IPS DF 4.7 (cell line): ENCODE measurements around the gene HOPX.
A peak's percentile ranks its signal among the peaks of the same experiment; 100 is the strongest.
"Not testable (repeated sequence)": the region's sequence is repeated elsewhere in the genome, so short reads cannot be mapped to it uniquely, and the experiment has no call there.

ENCODE experiments used
- DNase-seq: peaks from one replicate; pipeline ENCODE4 v3.0.0-alpha.2; 2013; ENCODE audit warnings: low spot score; ENCODE audit errors: extremely low read depth

HOPX gene

GRCh38 chr4:56627375-56627774 is 53.7 kb downstream of the HOPX start:
- no peak for DNase-seq

GRCh38 chr4:56626963-56627362 is 54.1 kb downstream of the HOPX start:
- no peak for DNase-seq

- no peak for DNase-seq
These were observed 54.7 kb downstream of the HOPX start for GRCh38 chr4:56626420-56626819.

GRCh38 chr4:56622176-56622575 is 58.9 kb downstream of the HOPX start:
- no peak for DNase-seq

DNA sequence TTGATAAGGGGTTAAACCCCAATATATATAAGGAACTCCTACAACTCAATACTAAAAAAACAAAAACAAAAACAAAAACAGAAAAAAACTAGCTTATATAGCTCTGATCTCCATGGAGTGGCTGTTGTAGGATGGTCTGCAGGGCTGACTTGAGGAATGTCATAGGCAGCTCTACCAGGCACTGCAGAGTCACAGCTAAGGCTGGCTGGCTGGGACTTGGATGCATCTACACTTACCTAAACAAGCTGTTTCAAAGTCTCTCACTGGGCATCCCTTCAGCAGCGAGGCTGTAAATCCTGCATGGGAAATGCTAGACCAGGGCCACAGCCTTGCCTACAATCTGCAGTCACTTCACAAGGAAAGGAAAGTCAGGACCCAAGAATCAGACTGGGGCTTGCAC is 61.3 kb downstream of the HOPX start:
- DNase-seq = no peak

DNA sequence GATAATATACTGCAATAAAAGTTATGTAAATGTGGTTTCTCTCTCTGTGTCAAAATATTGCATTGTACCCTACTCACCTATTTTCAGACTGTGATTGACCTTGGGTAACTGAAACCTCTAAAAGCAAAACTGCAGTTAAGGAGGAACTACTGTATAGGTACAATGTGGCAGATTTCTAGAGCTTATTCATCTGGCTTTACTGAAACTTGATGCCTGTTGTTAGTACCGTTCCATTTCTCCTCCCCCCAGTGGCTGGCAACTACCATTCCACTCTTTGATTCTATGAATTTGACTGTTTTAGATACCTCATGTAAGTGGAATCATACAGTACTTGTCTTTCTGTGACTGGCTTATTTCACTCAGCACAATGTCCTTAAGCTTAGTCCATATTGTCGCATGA is 61.9 kb downstream of the HOPX start:
- DNase-seq = no peak

DNA sequence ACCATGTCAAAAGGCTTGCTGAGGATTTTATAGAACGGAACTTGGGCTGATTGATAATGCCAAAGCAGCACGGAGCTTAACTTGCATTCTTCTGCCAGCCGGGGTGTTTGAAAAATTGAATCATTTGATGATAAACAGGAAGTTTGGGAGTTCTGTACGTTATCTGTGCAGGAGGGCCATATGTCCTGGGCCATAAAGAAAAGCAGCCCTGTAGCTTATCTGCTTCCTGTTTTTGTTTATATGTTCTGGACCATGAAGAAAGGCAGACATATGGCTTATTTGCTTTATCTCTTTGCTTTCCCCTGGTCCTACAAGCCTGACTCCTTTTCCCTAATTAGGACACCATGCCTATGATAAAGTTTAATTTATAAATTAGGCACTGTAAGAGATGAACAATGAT is 62.4 kb downstream of the HOPX start:
- no peak for DNase-seq

DNA sequence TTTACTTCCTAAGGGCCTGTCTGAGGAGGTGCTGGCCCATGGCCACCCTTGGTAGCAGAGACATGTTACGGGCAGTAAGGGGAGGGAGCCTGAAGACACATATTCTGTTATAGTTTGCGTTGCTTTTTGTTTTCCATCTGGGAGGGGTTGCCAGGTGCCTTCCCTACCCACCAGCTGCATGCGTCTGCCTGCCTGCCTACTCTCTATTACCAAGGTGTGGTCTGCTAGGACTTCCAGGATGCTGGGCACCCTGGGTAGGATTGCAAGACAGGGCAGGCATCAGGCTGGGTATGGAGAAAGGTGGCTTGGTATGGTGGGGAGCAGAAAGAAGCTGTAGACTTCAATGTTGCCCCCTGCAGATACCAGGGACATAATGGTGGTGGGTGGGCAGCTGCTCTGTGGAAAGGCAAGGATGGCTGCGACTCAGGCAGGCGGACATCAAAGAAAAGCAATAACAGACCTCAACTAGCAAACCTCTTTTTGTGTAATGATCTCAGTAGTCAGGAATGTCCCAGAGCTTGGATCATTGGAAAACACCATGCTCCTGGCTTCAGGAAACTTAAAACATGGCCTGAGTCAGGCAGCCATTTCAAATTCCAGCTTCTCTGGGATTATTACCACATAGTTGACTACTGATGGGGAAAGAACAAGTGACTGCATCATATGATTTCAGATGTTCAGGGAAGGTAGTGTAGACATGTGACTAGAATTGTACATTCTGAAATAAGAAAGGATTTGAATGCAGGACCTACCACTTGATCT is 67.8 kb downstream of the HOPX start:
- DNase-seq = no peak

DNA sequence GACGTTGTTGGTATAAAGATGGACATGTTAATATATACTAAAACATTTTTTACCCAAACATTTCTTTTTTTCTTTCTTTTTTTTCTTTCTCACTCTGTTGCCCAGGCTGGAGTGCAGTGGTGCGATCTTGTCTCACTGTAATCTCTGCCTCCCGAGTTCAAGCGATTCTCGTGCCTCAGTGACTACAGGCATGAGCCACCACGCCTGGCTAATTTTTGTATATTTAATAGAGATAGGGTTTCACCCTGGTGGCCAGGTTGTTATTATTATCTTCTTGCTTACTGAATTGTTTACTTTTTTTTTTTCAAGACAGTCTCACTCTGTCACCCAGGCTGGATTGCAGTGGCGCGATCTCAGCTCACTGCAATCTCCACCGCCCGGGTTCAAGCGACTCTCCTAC is 68.8 kb downstream of the HOPX start:
- no peak for DNase-seq

DNA sequence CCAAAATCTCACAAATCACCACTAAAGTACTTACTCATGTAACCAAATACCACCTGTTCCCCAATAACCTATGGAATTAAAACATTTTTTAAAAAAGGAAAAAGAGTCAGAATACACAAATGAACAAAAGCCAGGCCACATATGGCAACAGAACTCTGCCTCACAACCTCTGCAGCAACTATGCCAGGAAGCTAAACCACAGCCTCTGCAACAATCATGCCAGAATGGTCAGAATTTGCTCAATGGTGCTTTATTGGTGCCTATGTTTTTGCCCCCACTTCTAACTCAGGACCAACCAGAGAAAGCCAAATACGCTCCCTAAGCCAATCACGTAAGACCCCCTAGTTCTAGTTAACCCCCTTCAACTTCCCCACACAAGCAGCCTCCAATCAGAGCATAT is 69.6 kb downstream of the HOPX start:
- no peak for DNase-seq

DNA sequence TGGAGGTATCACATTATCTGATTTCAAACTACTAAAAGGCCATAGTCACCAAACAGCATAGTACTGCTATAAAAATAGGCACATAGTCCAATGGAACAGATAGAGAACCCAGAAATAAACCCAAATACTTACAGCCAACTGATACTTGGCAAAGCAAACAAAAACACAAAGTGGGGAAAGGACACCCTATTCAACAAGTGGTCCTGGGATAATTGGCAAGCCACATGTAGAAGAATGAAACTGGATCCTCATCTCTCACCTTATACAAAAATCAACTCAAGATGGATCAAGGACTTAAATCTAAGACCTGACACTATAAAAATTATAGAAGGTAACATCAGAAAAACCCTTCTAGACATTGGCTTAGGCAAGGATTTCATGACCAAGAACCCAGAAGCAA is 70.9 kb downstream of the HOPX start:
- not testable (repeated sequence) for DNase-seq

- DNase-seq = no peak
These were observed 73.2 kb downstream of the HOPX start for GRCh38 chr4:56607926-56608325.

GRCh38 chr4:56606385-56606784 is 74.7 kb downstream of the HOPX start:
- no peak for DNase-seq

DNA sequence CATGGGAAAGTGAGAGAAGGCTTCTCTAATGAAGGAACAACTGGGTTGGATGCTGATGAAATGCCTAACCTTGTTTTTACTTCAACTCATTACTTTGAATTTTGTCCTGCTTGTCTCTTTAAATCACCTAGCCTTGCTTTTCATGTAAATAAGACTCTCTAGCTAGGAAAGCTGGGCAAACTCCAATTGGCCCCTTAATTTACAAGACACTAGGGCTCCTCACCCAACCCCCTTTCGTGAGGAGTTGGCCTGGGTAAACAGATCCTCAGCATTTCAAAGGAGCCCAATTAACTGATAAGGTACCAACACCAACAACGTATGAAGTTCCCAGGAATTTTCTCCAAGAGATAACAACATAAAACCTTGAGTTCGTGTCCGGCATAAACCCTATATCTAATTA is 75.6 kb downstream of the HOPX start:
- peak; percentile 53 for DNase-seq

DNA sequence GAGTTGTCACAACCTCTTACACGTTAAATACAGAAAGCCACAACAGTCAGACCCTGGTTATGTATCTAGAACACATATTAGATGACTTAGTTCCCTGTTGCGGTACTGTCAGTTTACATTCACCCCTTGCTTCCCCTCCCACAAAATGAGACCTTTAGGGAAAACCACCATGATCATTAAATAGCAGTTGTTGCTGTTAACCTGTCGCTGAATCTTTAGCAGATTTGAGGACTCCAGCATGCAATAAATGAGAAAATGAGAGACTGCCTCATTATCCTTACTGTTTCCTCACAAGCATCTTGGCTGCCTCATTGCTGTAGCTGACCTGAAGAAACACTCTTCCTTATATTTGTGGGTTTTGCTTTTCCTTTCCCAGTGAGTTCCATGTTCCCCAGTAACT is 77.8 kb downstream of the HOPX start:
- DNase-seq = no peak
